HepG2 (cell line): ENCODE results near the gene RIPOR3. TPM values are rescaled to one million over a fixed set of nuclear protein-coding genes. Genes with fewer than 3 reads are reported as not detected.

ENCODE experiments used
- ATRX ChIP-seq: sonication (generic); formaldehyde crosslinking; IDR thresholded peaks from 2 replicates; pipeline ENCODE4 v1.4.0; 2020; ENCODE audit warnings: missing genetic modification reagents, borderline replicate concordance
- DR1 ChIP-seq: sonication (generic); formaldehyde crosslinking; IDR thresholded peaks from 2 replicates; pipeline ENCODE4 v1.8.0; 2021; ENCODE audit warnings: mild to moderate bottlenecking, missing genetic modification reagents, inconsistent platforms
- HDAC2 ChIP-seq: sonication (generic); formaldehyde crosslinking; IDR thresholded peaks from 2 replicates; pipeline ENCODE4 v1.4.0; 2020; ENCODE audit warnings: missing genetic modification reagents
- HNF4A ChIP-seq: sonication (generic); formaldehyde crosslinking; IDR thresholded peaks from 2 replicates; pipeline ENCODE4 v1.4.0; 2020; ENCODE audit warnings: missing genetic modification reagents
- HOXA3 ChIP-seq: sonication (generic); formaldehyde crosslinking; IDR thresholded peaks from 2 replicates; pipeline ENCODE4 v1.5.0; 2020; ENCODE audit warnings: missing genetic modification reagents
- LBX2 ChIP-seq: sonication (generic); formaldehyde crosslinking; IDR thresholded peaks from 2 replicates; pipeline ENCODE4 v1.5.0; 2020; ENCODE audit warnings: missing genetic modification reagents, mild to moderate bottlenecking, borderline replicate concordance
- NAIF1 ChIP-seq: sonication (generic); formaldehyde crosslinking; IDR thresholded peaks from 2 replicates; pipeline ENCODE4 v1.5.0; 2020; ENCODE audit warnings: mild to moderate bottlenecking, missing genetic modification reagents, borderline replicate concordance
- NFAT5 ChIP-seq: sonication (generic); formaldehyde crosslinking; IDR thresholded peaks from 2 replicates; pipeline ENCODE4 v1.4.0; 2020; ENCODE audit warnings: missing genetic modification reagents
- REPIN1 ChIP-seq: sonication (generic); formaldehyde crosslinking; IDR thresholded peaks from 2 replicates; pipeline ENCODE4 v1.8.0; 2022; ENCODE audit warnings: missing genetic modification reagents, low read depth, mild to moderate bottlenecking, borderline replicate concordance
- SMAD3 ChIP-seq: sonication (generic); formaldehyde crosslinking; IDR thresholded peaks from 2 replicates; pipeline ENCODE4 v1.4.0; 2020; ENCODE audit warnings: missing genetic modification reagents
- THAP9 ChIP-seq: sonication (generic); formaldehyde crosslinking; IDR thresholded peaks from 2 replicates; pipeline ENCODE4; 2020; ENCODE audit warnings: missing genetic modification reagents, mild to moderate bottlenecking, borderline replicate concordance
- ZFP36 ChIP-seq: fragments of 150-350 bp; IDR thresholded peaks from 2 replicates; pipeline ENCODE4 v1.6.1; 2018; ENCODE audit warnings: borderline replicate concordance, low read length, low read depth; ENCODE audit not compliant: partially characterized antibody
- ZNF333 ChIP-seq: sonication (generic); formaldehyde crosslinking; IDR thresholded peaks from 2 replicates; pipeline ENCODE4 v1.4.0; 2020; ENCODE audit warnings: mild to moderate bottlenecking, missing genetic modification reagents, borderline replicate concordance
- ZNF367 ChIP-seq: sonication (generic); formaldehyde crosslinking; IDR thresholded peaks from 2 replicates; pipeline ENCODE4 v1.4.0; 2020; ENCODE audit warnings: missing genetic modification reagents, borderline replicate concordance
- ZNF501 ChIP-seq: sonication (generic); formaldehyde crosslinking; IDR thresholded peaks from 2 replicates; pipeline ENCODE4 v1.5.1; 2020; ENCODE audit warnings: mild to moderate bottlenecking, moderate library complexity, missing genetic modification reagents
- ZNF572 ChIP-seq: sonication (generic); formaldehyde crosslinking; IDR thresholded peaks from 2 replicates; pipeline ENCODE4 v1.5.1; 2020; ENCODE audit warnings: mild to moderate bottlenecking, missing genetic modification reagents
- ZNF616 ChIP-seq: sonication (generic); formaldehyde crosslinking; IDR thresholded peaks from 2 replicates; pipeline ENCODE4 v1.5.0; 2020; ENCODE audit warnings: low read depth, mild to moderate bottlenecking, missing genetic modification reagents
- ZNF703 ChIP-seq: sonication (generic); formaldehyde crosslinking; IDR thresholded peaks from 2 replicates; pipeline ENCODE4 v1.5.1; 2020; ENCODE audit warnings: missing genetic modification reagents, mild to moderate bottlenecking, moderate library complexity, borderline replicate concordance
- ZNF737 ChIP-seq: sonication (generic); formaldehyde crosslinking; IDR thresholded peaks from 2 replicates; pipeline ENCODE4 v1.5.0; 2020; ENCODE audit warnings: missing genetic modification reagents, mild to moderate bottlenecking, borderline replicate concordance
- ZNF776 ChIP-seq: sonication (generic); formaldehyde crosslinking; IDR thresholded peaks from 2 replicates; pipeline ENCODE4 v1.4.0; 2020; ENCODE audit warnings: mild to moderate bottlenecking, missing genetic modification reagents
- ZNF781 ChIP-seq: sonication (generic); formaldehyde crosslinking; IDR thresholded peaks from 2 replicates; pipeline ENCODE4 v1.5.1; 2020; ENCODE audit warnings: borderline replicate concordance, mild to moderate bottlenecking, missing genetic modification reagents; ENCODE audit errors: not compliant biosample characterization
- polyA plus RNA-seq, 8 experiments: library from polyadenylated mRNA; depleted of rRNA in 3 of 8; stranded (reverse) in 7 of 8; unstranded in 1 of 8; fragments of >200 nt; fragmentation: Illumina TruSeq in 4 of 8; extraction: Trizol in 4 of 8; gene quantifications; 2 replicates each; pipeline versions ENCODE4 v1.2.1 to v1.2.3, GENCODE V29; 2011 to 2016; ENCODE audit warnings: low read depth in 4 of 8, missing spikeins in 1 of 8, mixed read lengths in 1 of 8; ENCODE audit not compliant: insufficient read depth in 1 of 8
- total RNA-seq, 5 experiments: library from RNA; depleted of rRNA; stranded (reverse); fragments of >200 nt; fragmentation: Illumina TruSeq; extraction: Trizol; gene quantifications; 2 replicates each; pipeline ENCODE4 v1.2.3, GENCODE V29; 2016; ENCODE audit warnings: low read depth in 1 of 5

The RIPOR3 gene
- total and polyA plus RNA-seq, 2 of the 13 experiments (the other 11 are each of a cell fraction or from before 2014, with no cell fraction given), result 0.18 TPM; not detected in 1

GRCh38 chr20:50580016-50580747 lies 111.2 kb downstream of the RIPOR3 start (continued):
- 0 out of 2 replicates have a peak, but pooled peaks have one; percentile 57 for TF ChIP-seq THAP9
- peak; percentile 52; the same call in 1 of the 2 replicates for TF ChIP-seq HDAC2 (CRISPR knock-in tag)
- no peak for TF ChIP-seq ATRX (CRISPR knock-in tag)
- no peak for TF ChIP-seq NFAT5 (CRISPR knock-in tag)
- TF ChIP-seq ZNF572, result peak; percentile 92
- peak; percentile 78; the same call in 1 of the 2 replicates for TF ChIP-seq REPIN1
- TF ChIP-seq LBX2 (CRISPR knock-in tag), result no peak
- TF ChIP-seq ZNF616, result no peak
- peak; percentile 77 for TF ChIP-seq ZNF501 (CRISPR knock-in tag)
- no peak for TF ChIP-seq ZNF367 (CRISPR knock-in tag)
- 0 out of 2 replicates have a peak, but pooled peaks have one; percentile 46 for TF ChIP-seq SMAD3
- no peak for TF ChIP-seq NAIF1 (CRISPR knock-in tag)
- TF ChIP-seq ZNF703 (CRISPR knock-in tag), result no peak
- peak; percentile 75; the same call in 1 of the 2 replicates for TF ChIP-seq ZNF776 (CRISPR knock-in tag)
- peak; percentile 39 for TF ChIP-seq ZNF781 (CRISPR knock-in tag)
- TF ChIP-seq HOXA3 (CRISPR knock-in tag), result peak; percentile 62
- 0 out of 2 replicates have a peak, but pooled peaks have one; percentile 33 for TF ChIP-seq DR1 (CRISPR knock-in tag)
- TF ChIP-seq ZFP36, result peak; percentile 5
- peak; percentile 90; the same call in 1 of the 2 replicates for TF ChIP-seq ZNF333 (CRISPR knock-in tag)
- no peak for TF ChIP-seq ZNF737 (CRISPR knock-in tag)
- no peak for TF ChIP-seq HNF4A (CRISPR knock-in tag)
